Measurements from ENCODE around the gene MAEL. TPM values are rescaled to one million over a fixed set of nuclear protein-coding genes. Genes with fewer than 3 reads are reported as not detected.

Gene MAEL
- total RNA-seq, 1 experiment from 2014 or later = not detected

- no peak for TF ChIP-seq REST (IDR thresholded peaks at IDR 0.05; ENCODE audit: insufficient read depth in 1 of 2, low read depth in 2 of 2, low read length in 1 of 2)
- TF ChIP-seq TCF7L2 (IDR thresholded peaks at IDR 0.05; ENCODE audit: low read depth, low read length) = no peak
- no peak for TF ChIP-seq POLR2AphosphoS5 (IDR thresholded peaks at IDR 0.05; ENCODE audit: low read depth, low read length)
- Histone ChIP-seq H3K9me3 (ENCODE audit: control insufficient read depth, insufficient read depth, low read depth, low read length) (no peaks in the 10 kb centered on the region), H3K27me3 (ENCODE audit: control insufficient read depth, insufficient read depth, low read length) (peaks cover 18% of the 10 kb centered on the region), H3K27ac (ENCODE audit: low read length) (no peak overlapping the region), H3K4me3 (ENCODE audit: low read depth in 2 of 2, low read length in 2 of 2) (no peak overlapping the region), H3K36me3 (ENCODE audit: control insufficient read depth, insufficient read depth, low read length) (no peaks in the 10 kb centered on the region), H3K4me1 (ENCODE audit: control insufficient read depth, insufficient read depth, low read length) (no peaks in the 10 kb centered on the region)
- POLR2A ChIA-PET = no interaction called here
- in situ Hi-C loops (cut with HindIII; ENCODE audit: low pct_unique_long_range_greater_than_20kb, low sequenced_read_pairs) = no loop called here
- CTCF ChIA-PET = interaction anchor here (0.5 to 0.7 kb wide), 2 partner anchors 116 to 121 kb away, joined by 3 read pairs; no protein-coding TSS in a partner anchor
- BruUV-seq (replicated peaks) = no TSS peak
- ATAC-seq (no peak), DNase-seq (ENCODE audit: low read depth, low spot score) (no peak)
- intact Hi-C loops (cut with micrococcal nuclease; ENCODE audit: unreplicated experiment) = no loop called here
Observed at GRCh38 chr1:166944186-166944967, 44.7 kb upstream of the MAEL start.

GRCh38 chr1:166947398-166948043 lies 41.6 kb upstream of the MAEL start:
- intact Hi-C loops (cut with micrococcal nuclease; ENCODE audit: unreplicated experiment) (no loop called here), in situ Hi-C loops (cut with HindIII; ENCODE audit: low pct_unique_long_range_greater_than_20kb, low sequenced_read_pairs) (no loop called here)
- ATAC-seq (no peak), DNase-seq (ENCODE audit: low read depth, low spot score) (no peak)
- no TSS peak for BruUV-seq (replicated peaks)
- TF ChIP-seq TCF7L2 (IDR thresholded peaks at IDR 0.05; ENCODE audit: low read depth, low read length) (no peak), CTCF (IDR thresholded peaks at IDR 0.05) (no peak), REST (IDR thresholded peaks at IDR 0.05; ENCODE audit: insufficient read depth in 1 of 2, low read depth in 2 of 2, low read length in 1 of 2) (no peak), SIN3A (IDR thresholded peaks at IDR 0.05; ENCODE audit: borderline replicate concordance, insufficient read depth, low read depth, low read length) (no peak), POLR2AphosphoS5 (IDR thresholded peaks at IDR 0.05; ENCODE audit: low read depth, low read length) (no peak)
- ChIA-PET CTCF (no interaction called here), POLR2A (no interaction called here)
- no peaks in the 10 kb centered on the region for H3K4me1 ChIP-seq (ENCODE audit: control insufficient read depth, insufficient read depth, low read length)
- no peaks in the 10 kb centered on the region for H3K9me3 ChIP-seq (ENCODE audit: control insufficient read depth, insufficient read depth, low read depth, low read length)
- H3K4me3 ChIP-seq (ENCODE audit: low read depth in 2 of 2, low read length in 2 of 2) = no peak overlapping the region
- H3K27me3 ChIP-seq (ENCODE audit: control insufficient read depth, insufficient read depth, low read length) = peaks cover 24% of the 10 kb centered on the region
- no peaks in the 10 kb centered on the region for H3K36me3 ChIP-seq (ENCODE audit: control insufficient read depth, insufficient read depth, low read length)
- H3K27ac ChIP-seq (ENCODE audit: low read length) = no peak overlapping the region

All from Panc1 (cell line).